ENCODE results near the gene RSF1.

The RSF1 gene

DNA sequence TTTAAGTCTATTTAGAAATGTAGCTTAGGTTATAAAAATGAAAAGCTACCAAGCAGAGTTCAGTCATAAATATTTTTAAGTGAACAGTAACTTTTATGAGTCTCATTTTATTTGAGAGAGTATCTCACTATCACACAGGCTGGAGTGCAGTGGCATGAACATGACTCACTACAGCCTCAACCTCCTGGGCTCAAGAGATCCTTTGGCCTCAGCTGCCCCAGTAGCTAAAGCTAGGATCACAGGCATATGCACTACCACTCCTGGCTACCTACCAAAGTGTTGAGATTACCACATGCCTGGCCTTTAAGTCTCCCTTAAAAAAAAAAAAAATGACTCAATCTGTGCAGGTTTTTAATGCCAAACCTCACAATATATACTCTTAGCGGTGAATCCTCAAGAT is 148.3 kb downstream of the RSF1 start:
- DNase-seq = no peak

- no peak for DNase-seq
These were observed 150.5 kb downstream of the RSF1 start for GRCh38 chr11:77669848-77670511.

- DNase-seq = no peak
These were observed 151.8 kb downstream of the RSF1 start for GRCh38 chr11:77668760-77669159.

GRCh38 chr11:77665240-77665965 is 155.1 kb downstream of the RSF1 start:
- DNase-seq = no peak

DNA sequence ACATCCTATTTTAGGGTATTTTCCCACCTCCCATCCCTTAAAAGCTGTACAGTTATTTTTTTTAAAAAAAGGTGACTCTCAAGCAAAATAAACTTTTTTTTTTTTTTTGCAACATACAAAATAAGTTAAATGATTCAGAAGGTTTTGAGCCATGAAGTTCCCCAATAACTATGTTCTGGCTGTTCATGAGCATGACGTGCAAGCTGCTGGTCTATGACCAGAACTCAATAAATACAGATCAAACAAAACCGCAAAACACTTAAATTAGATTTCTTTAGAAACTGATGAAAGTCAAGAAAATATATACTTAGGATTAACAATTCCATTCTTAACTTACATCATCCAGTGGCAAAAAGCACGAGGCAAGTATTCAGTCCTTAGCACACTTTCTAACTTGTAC is 158.9 kb downstream of the RSF1 start:
- DNase-seq = no peak

DNA sequence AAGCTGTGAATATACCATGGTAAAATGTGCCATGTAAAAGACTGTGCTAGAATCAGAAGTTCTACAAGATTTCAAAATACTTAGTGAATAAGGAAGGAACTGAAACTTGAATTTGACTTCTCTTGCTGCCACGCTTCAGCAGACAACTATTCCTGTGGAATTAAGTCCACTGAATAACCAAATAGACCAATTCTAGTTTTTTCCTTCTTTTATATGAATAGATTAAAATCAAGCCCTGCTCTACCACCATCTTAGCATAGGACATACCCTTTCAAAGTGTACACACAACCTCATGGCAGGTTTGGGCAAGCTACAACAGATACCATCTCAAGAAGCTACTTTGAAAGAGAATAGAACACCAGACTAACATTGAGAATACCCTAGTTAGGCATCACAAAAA is 159.6 kb downstream of the RSF1 start:
- no peak for DNase-seq

DNA sequence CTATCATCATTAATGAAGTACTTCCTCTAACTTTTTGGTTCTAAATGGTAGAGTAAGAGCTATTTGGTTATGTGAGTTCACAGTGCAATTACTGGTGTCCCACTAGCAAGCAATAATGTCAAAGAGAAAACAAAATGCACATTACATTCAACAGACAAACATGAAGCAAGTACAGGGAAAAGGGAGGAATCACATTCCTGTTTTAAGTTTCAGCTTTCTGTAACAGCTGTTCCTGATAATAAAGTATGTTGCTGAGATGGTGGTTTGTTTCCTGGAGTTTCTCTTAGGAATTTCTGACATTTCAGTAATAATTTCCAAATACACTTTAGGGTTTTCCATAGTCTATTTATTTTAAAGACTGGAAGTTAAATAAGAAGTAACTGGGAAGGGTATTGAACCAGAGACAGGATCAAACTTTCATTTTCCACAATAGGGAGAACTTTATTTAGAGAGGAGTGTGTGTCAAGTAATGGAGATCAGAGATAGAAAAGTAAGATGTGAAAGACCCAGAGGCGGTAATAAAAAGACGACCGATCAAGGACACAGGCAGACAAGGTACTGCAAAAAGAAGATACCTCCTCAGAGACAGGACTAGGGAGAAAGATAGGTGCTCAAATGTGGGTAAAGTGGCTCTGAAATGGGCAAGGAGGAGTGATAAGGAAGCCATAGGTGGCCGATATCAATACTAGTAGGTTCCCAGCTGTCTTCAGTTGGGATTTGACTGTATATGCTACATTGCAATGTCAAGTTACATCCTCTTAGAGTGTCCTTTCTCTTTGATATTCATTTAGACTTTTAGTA is 162.1 kb downstream of the RSF1 start:
- no peak for DNase-seq

DNA sequence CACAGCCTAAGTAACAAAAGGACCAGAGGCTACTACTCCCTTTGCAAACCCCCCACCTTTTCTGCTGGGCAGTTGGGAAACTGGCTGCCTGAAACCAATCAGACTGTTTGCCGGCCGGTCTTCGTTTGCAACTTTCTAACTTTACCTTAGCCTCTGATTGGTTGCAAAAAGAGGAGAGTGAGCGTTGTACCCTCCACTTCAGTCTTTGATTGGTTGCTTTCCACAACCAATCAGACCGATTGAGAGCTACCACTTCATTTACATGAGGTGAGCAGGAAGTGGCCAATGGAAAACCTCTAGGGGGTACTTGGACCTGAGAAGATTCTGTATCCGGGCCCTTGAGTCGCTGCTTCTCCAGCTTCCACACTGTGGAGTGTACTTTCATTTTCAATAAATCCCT is 164.2 kb downstream of the RSF1 start:
- no peak for DNase-seq

DNA sequence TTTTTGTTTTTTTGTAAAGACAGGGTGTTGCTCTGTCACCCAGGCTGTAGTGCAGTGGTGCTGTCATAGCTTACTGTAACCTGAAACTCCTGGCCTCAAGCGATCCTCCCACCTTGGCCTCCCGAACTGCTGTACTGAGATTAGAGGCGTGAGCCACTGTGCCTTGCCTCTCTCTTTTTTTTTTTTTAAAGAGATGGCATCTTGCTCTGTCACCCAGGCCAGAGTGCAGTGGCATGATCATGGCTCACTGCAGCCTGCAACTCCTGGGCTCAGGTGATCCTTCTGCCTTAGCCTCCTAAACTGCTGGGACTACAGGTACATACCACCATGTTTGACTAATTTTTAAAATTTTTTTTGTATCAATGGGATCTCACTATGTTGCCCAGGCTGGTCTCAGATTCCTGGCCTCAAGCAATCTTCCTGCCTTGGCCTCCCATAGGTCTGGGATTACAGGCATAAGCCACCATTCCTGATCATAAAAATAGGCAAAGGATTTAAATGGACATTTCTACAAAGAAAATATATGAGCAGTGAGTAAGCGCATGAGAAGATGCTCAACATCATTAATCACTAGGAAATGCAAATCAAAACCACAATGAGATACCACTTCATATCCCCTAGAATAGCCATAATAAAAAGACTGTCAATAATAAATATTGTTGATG is 165.6 kb downstream of the RSF1 start:
- no peak for DNase-seq

GRCh38 chr11:77650123-77650522 is 170.4 kb downstream of the RSF1 start:
- no peak for DNase-seq

DNA sequence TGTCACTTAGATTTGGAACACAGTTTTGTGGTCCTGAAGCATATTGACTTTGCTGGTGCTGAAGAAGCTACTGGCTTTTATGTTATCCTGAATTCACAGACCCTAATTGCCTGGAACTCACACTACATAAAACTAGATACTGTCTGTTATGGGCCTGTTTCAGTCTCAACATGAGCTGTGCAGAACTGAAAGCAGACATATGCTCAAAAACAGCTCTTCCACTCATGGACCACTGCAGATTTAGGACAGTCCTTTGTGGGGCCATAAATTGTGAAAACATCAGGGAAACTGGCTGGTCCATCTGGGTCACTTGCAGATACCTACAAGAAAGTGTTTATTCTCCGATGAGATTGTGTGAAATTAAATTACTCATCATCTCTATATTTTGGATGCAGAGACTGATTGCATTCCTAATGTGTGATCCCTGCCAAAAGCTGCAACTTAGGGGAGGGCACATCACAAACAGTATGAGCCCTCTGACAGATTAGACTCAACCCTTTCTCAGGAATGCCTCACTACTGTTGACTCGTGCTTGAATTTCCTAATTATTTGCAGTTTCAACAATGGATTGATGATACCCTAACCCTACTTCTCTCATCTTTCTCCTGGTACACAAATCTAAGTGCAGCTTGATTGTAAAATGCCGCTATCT is 172.7 kb downstream of the RSF1 start:
- DNase-seq = no peak

GRCh38 chr11:77644887-77645286 is 175.6 kb downstream of the RSF1 start:
- DNase-seq = no peak

GRCh38 chr11:77642228-77642627 is 178.3 kb downstream of the RSF1 start:
- no peak for DNase-seq

- DNase-seq = peak; percentile 83
These were observed 183.0 kb downstream of the RSF1 start, which contains the start of gene CLNS1A for GRCh38 chr11:77637345-77638165. TSS of gene CLNS1A (minus strand) at chr11:77637794. CDS start at chr11:77637714, 80 bp downstream.

- DNase-seq = peak; percentile 20
These were observed 183.7 kb downstream of the RSF1 start for GRCh38 chr11:77636731-77637344.

DNA sequence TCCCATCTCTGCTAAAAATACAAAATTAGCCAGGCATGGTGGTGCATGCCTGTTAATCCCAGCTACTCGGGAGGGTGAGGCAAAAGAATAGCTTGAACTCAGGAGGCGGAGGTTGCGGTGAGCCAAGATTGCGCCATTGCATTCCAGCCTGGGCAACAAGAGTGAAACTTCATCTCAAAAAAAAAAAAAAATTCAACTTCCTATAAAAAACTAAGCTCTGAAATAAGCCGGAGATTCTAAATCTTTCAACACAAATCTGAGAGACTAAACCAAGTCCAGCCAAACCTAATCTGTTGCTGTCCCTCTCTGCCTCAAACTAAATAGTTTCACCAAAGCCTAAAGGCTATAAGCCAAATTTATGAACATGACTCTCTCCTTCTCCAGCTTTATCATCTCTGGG is 186.6 kb downstream of the RSF1 start:
- DNase-seq = peak; percentile 47

- no peak for DNase-seq
These were observed 190.3 kb downstream of the RSF1 start for GRCh38 chr11:77630157-77630710.

DNA sequence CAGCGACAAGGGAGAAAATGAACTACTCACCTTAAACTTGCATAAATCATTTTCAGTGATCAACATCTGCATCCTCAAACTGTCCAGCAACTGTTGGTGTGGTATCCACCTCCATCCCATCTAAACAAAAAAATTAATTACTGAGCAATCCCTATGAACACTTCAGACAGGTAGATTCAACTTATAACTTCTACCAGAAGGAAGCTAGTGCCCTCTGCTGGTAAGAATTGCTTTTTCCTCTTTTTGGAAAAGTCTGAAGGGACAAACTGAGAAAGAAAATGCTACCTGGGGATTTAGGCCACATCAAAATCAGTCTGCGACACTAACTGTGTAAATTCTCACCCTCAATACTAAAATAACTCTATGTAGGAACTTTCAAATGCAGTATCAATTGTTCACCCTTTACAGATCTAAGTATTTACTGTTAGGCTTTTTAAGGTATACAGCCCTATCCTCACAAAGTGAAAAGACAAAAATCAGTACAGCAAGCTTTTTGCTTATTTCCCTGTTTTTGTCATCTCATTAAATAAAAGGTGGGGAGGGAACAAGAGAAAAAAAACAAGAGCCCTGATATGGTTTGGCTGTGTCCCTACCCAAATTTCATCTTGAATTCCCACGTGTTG is 200.8 kb downstream of the RSF1 start:
- no peak for DNase-seq

- DNase-seq = no peak
These were observed 202.6 kb downstream of the RSF1 start for GRCh38 chr11:77617892-77618291.

DNA sequence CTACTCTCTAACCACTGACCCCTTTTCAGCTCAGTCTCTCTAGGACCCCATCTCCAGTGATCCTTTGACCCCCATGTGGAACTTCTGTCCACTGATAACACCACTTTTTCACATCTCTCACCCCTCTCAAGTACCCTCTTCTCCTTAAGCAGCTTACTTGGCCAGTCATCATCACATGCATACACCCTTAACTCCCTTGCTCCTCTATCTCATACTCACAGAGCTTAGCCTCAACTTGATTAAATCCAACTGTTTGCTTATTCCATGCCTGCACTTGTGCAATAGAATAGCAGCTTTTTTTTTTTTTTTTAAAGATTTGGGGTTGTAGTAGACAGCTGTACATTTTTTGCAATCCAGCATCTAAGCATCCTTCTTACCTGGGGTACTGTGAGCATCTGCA is 208.6 kb downstream of the RSF1 start:
- DNase-seq = no peak
